Measurements from ENCODE around the gene S1PR1.

Gene S1PR1

DNA sequence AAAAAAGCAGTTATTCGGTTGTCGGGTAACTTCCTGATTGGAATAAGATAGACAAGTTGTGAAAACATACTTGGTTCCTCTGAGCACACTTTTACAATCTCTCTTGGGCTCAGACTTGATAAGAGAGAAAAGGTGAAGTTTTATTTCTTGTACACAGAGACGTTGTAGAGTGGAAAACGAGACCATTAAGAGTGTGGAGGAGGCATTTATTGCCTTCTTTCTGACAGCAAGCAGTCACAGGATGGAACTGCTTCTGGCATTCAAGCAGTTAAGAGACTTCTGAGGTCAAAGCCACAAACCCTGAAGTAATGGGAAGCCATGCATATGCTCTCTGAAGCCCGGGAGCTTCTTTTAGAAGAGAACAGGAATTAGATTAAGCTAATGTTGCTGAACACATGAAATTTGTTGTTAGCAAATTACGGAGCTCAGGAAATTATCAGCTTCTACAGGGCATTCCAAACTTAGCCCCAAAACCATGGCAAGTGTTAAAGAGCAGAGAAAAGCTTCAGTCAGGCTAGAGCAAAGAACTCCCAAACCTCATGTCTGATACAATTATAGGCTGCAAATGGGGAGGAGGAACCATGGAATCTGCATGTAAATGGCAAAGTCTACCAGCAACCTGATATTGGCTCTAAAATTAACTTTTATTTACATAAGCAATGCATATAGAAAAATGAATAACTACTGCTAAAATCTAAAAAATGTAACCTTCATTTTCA lies 26.0 kb downstream of the S1PR1 start:
- DNase-seq (ENCODE audit: extremely low spot score): peak; percentile 32
- ChIA-PET POLR2A (no interaction called here), CTCF (interaction anchor here (0.7 to 1.3 kb wide), 2 partner anchors 18 to 46 kb away, joined by 3 to 4 read pairs; no protein-coding TSS in a partner anchor)
- no peak for TF ChIP-seq HDGF (IDR thresholded peaks at IDR 0.05; ENCODE audit: borderline replicate concordance)
- TF ChIP-seq SP1 (IDR thresholded peaks at IDR 0.05): no peak
- no peak for TF ChIP-seq FOXA1 (IDR thresholded peaks at IDR 0.05)
- no peak for TF ChIP-seq ARNT (IDR thresholded peaks at IDR 0.05)
- no peak for TF ChIP-seq TARDBP (IDR thresholded peaks at IDR 0.05)
- no peak for TF ChIP-seq L3MBTL2 (conservative IDR thresholded peaks at IDR 0.05)

DNA sequence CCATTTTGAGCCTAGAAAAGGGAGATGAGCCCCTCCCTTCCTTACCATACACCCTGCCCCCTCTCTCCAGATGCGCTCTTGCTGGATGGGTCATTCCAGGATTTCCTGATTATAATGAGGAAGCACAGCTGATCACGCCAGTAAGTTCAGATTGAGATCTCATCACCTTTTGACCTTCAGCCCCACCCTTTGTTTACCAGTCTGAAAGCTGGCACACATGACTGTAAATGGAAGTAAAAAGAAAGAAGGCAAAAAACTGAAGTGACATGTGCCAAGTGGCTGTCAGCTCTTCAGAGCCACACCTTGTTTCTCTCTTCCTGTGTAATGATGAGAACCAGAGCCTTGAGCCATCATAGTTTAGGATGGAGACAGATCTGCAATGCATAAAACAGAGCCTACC lies 27.9 kb downstream of the S1PR1 start:
- no peak for DNase-seq (ENCODE audit: extremely low spot score)
- CTCF ChIA-PET: no interaction called here
- POLR2A ChIA-PET: no interaction called here
- no peak for TF ChIP-seq SP1 (IDR thresholded peaks at IDR 0.05)
- TF ChIP-seq FOXM1 (IDR thresholded peaks at IDR 0.05; ENCODE audit: borderline replicate concordance): no peak

DNA sequence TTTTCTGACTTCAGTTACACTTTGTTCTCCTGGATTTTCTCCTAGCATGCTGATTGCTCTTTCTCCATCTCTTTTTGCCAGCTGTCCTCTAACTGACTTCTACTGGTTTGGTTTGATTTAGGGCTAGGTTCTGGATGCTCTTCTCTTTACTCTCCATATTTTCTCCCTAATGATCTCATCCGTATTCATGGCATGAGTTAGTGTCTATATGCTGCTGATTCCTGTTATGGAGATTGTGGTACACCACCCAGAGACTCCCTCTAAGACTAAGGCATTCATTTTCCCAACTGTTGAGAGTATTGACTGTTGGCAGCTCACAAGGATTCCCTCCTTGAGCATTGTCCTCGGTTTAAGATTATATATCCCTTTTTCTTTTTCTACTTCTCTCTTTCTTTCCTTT lies 28.9 kb downstream of the S1PR1 start:
- TF ChIP-seq NFRKB (IDR thresholded peaks at IDR 0.05): no peak
- no peak for TF ChIP-seq SP1 (IDR thresholded peaks at IDR 0.05)
- TF ChIP-seq FOXM1 (IDR thresholded peaks at IDR 0.05; ENCODE audit: borderline replicate concordance): no peak
- TF ChIP-seq, protein P1, sequence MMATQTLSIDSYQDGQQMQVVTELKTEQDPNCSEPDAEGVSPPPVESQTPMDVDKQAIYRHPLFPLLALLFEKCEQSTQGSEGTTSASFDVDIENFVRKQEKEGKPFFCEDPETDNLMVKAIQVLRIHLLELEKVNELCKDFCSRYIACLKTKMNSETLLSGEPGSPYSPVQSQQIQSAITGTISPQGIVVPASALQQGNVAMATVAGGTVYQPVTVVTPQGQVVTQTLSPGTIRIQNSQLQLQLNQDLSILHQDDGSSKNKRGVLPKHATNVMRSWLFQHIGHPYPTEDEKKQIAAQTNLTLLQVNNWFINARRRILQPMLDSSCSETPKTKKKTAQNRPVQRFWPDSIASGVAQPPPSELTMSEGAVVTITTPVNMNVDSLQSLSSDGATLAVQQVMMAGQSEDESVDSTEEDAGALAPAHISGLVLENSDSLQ (IDR thresholded peaks at IDR 0.05): no peak
- no peak for TF ChIP-seq ELF4 (IDR thresholded peaks at IDR 0.05)
- no peak for TF ChIP-seq FOXK2 (IDR thresholded peaks at IDR 0.05)
- no peak for TF ChIP-seq ARNT (IDR thresholded peaks at IDR 0.05)
- TF ChIP-seq TARDBP (IDR thresholded peaks at IDR 0.05): no peak
- no peak for TF ChIP-seq LEF1 (IDR thresholded peaks at IDR 0.05; ENCODE audit: borderline replicate concordance)
- TF ChIP-seq ZNF384 (IDR thresholded peaks at IDR 0.05): no peak
- TF ChIP-seq SUZ12 (IDR thresholded peaks at IDR 0.05): no peak
- TF ChIP-seq FOXA1 (IDR thresholded peaks at IDR 0.05): no peak
- no peak for TF ChIP-seq HDGF (IDR thresholded peaks at IDR 0.05; ENCODE audit: borderline replicate concordance)
- no peak for TF ChIP-seq CTBP1 (IDR thresholded peaks at IDR 0.05; ENCODE audit: borderline replicate concordance)
- ChIA-PET POLR2A (no interaction called here), CTCF (interaction anchor here (1.0 kb wide), 1 partner anchor 23 kb away, joined by 3 read pairs; no protein-coding TSS in a partner anchor)
- DNase-seq (ENCODE audit: extremely low spot score): no peak

DNA sequence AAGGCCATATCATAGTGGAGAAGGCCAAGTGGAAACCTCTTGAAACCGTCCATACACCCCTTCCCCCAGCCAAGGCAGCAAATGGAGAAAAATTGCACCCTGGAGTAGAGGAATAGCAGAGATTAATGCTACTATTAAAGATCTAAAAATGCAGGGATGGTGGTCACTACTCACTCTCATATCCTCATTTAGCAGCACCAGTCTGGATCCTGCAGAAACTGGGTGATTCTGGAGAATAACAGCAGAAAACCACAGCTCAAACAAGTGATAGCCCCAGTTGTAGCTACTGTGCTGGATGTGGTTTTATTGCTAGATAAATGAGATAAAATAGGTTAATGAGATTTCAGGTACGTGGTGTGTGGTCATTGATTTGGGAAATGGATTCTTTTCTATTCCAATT lies 30.3 kb downstream of the S1PR1 start:
- DNase-seq (ENCODE audit: extremely low spot score): no peak
- TF ChIP-seq SUZ12 (IDR thresholded peaks at IDR 0.05) (no peak), CTBP1 (IDR thresholded peaks at IDR 0.05; ENCODE audit: borderline replicate concordance) (no peak), ARNT (IDR thresholded peaks at IDR 0.05) (no peak), BHLHE40 (IDR thresholded peaks at IDR 0.05; ENCODE audit: borderline replicate concordance) (no peak), NFRKB (IDR thresholded peaks at IDR 0.05) (no peak), FOXA1 (IDR thresholded peaks at IDR 0.05) (no peak), L3MBTL2 (conservative IDR thresholded peaks at IDR 0.05) (no peak)
- TF ChIP-seq, protein P1 (IDR thresholded peaks at IDR 0.05): no peak
- POLR2A ChIA-PET: no interaction called here
- CTCF ChIA-PET: no interaction called here

DNA sequence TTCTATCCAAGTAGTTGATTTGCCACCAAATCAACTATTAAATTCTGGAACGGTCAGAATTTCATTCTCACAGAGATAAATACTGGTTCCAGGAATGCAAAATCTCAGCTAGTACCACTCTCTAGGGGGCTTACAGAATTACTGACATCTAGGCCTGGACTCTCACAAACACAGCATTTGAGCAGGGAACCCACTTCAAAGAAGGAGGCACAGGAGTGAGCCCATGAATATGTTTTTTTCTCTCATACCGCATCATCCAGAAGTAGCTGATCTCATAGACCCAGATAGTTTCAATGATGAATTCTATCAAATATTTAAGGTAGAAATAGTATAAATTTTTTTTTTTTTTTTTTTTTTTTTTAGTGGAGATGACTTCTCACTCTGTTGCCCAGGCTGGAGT lies 32.1 kb downstream of the S1PR1 start:
- POLR2A ChIA-PET: no interaction called here
- no peak for DNase-seq (ENCODE audit: extremely low spot score)
- CTCF ChIA-PET: interaction anchor here (0.5 to 1.4 kb wide), 4 partner anchors 10 to 912 kb away, joined by 3 to 4 read pairs (median 3); no protein-coding TSS in a partner anchor
- TF ChIP-seq L3MBTL2 (conservative IDR thresholded peaks at IDR 0.05) (no peak), NFRKB (IDR thresholded peaks at IDR 0.05) (no peak), ZNF384 (IDR thresholded peaks at IDR 0.05) (no peak), SP1 (IDR thresholded peaks at IDR 0.05) (no peak), LEF1 (IDR thresholded peaks at IDR 0.05; ENCODE audit: borderline replicate concordance) (no peak), ELF4 (IDR thresholded peaks at IDR 0.05) (no peak), CTBP1 (IDR thresholded peaks at IDR 0.05; ENCODE audit: borderline replicate concordance) (no peak), ARNT (IDR thresholded peaks at IDR 0.05) (no peak), FOXK2 (IDR thresholded peaks at IDR 0.05) (no peak)

DNA sequence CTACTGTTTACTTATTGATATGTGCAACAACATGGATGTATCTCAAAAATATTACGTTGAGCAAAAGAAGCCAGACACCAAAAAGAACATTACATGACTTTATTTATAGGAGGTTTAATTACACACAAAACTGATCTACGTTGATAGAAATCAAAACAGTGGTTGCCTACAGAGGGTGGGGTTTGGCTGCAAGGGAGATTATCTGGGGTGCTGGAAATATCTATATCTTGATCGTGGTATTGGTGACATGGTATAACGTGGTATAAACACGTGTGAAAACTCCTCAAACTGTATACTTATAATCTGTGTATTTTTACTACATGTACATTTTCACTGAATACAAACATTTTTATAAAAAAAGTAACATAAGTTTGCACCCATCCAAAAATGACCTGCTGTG lies 38.9 kb downstream of the S1PR1 start:
- POLR2A ChIA-PET: no interaction called here
- CTCF ChIA-PET: no interaction called here
- TF ChIP-seq FOXM1 (IDR thresholded peaks at IDR 0.05; ENCODE audit: borderline replicate concordance): no peak
- TF ChIP-seq SP1 (IDR thresholded peaks at IDR 0.05): no peak
- TF ChIP-seq TARDBP (IDR thresholded peaks at IDR 0.05): no peak
- no peak for TF ChIP-seq FOXA1 (IDR thresholded peaks at IDR 0.05)
- no peak for TF ChIP-seq L3MBTL2 (conservative IDR thresholded peaks at IDR 0.05)
- TF ChIP-seq HDGF (IDR thresholded peaks at IDR 0.05; ENCODE audit: borderline replicate concordance): no peak
- no peak for TF ChIP-seq LEF1 (IDR thresholded peaks at IDR 0.05; ENCODE audit: borderline replicate concordance)
- no peak for TF ChIP-seq ZNF384 (IDR thresholded peaks at IDR 0.05)
- no peak for TF ChIP-seq BHLHE40 (IDR thresholded peaks at IDR 0.05; ENCODE audit: borderline replicate concordance)
- no peak for TF ChIP-seq ELF4 (IDR thresholded peaks at IDR 0.05)
- TF ChIP-seq, protein P1 (IDR thresholded peaks at IDR 0.05): no peak
- TF ChIP-seq CTBP1 (IDR thresholded peaks at IDR 0.05; ENCODE audit: borderline replicate concordance): no peak
- TF ChIP-seq ARNT (IDR thresholded peaks at IDR 0.05): no peak
- TF ChIP-seq SUZ12 (IDR thresholded peaks at IDR 0.05): no peak
- no peak for TF ChIP-seq FOXK2 (IDR thresholded peaks at IDR 0.05)
- no peak for TF ChIP-seq NFRKB (IDR thresholded peaks at IDR 0.05)
- DNase-seq (ENCODE audit: extremely low spot score): no peak

All from HEK293T (cell line).